Caki2 (cell line): ENCODE results near the gene HAGHL. TPM values are rescaled to one million over a fixed set of nuclear protein-coding genes. Genes with fewer than 3 reads are reported as not detected.
"Not testable (repeated sequence)": the region's sequence is repeated elsewhere in the genome, so short reads cannot be mapped to it uniquely, and the experiment has no call there.

ENCODE experiments used
- DNase-seq: peaks from one replicate; pipeline ENCODE4 v3.0.0-alpha.2; 2015; ENCODE audit warnings: low read depth
- in situ Hi-C: cut with HindIII; loops from 2 replicates; pipeline ENCODE4 v1.10.0; 2016; ENCODE audit warnings: low sequenced_read_pairs, low pct_unique_long_range_greater_than_20kb, mixed read lengths
- total RNA-seq: library from RNA; depleted of rRNA; stranded (reverse); fragments of >200 nt; shearing (Covaris generic); gene quantifications from 2 replicates; pipeline ENCODE4 v1.2.3, GENCODE V29; 2014; ENCODE audit warnings: low replicate concordance

HAGHL gene
- total RNA-seq, 1 experiment from 2014 or later, result 48.0 TPM

- in situ Hi-C loops, result no loop called here
These were observed 22.1 kb upstream of the HAGHL start for GRCh38 chr16:704552-705380.

DNA sequence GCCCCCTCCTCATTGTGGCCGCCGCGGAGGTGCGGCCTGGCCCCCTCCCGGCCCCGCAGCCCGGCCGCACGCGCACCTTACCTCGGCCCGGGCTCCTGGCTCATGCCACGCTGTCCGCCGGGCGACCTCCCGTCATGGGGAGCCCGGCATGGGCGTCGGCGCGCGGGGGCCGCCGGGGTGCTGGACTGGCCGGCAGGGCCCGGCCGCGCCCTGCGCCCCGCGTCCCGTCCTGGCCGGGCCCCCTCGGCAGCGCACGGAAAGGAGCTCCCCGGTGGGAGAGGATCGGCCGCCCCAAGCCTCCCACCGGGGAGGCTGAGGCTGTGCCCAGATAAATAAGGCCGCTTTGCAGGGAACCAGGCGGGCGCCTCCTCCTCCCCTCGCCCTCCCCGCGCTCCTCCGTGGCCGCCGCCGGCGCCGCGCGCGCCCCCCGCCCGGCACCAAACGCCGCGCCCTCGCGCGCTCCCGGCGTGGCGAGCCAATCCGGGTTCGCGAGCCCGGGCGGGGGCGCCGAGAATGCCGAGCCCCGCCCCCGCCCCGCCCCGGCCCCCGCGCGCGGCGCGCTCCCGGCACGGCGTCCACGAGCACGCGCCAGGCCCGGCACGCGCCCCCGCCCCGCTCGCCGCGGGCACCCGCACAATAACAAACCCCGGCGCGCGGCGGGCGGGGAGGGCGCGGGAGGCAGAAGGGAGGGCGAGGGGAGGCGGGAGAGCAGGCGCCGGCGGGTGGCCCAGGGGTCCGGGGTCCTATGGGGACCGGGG lies 21.3 kb upstream of the HAGHL start, which contains the start of gene FBXL16:
FBXL16 (minus strand) TSS at position 371 of the 758 bp plus-strand sequence. CDS start 8,396 bp downstream, outside the sequence.
- in situ Hi-C loops, result no loop called here
- DNase-seq, result peak; percentile 46

More at GRCh38 chr16:704552-705380, 22.1 kb upstream of the HAGHL start:
- DNase-seq, result no peak

DNA sequence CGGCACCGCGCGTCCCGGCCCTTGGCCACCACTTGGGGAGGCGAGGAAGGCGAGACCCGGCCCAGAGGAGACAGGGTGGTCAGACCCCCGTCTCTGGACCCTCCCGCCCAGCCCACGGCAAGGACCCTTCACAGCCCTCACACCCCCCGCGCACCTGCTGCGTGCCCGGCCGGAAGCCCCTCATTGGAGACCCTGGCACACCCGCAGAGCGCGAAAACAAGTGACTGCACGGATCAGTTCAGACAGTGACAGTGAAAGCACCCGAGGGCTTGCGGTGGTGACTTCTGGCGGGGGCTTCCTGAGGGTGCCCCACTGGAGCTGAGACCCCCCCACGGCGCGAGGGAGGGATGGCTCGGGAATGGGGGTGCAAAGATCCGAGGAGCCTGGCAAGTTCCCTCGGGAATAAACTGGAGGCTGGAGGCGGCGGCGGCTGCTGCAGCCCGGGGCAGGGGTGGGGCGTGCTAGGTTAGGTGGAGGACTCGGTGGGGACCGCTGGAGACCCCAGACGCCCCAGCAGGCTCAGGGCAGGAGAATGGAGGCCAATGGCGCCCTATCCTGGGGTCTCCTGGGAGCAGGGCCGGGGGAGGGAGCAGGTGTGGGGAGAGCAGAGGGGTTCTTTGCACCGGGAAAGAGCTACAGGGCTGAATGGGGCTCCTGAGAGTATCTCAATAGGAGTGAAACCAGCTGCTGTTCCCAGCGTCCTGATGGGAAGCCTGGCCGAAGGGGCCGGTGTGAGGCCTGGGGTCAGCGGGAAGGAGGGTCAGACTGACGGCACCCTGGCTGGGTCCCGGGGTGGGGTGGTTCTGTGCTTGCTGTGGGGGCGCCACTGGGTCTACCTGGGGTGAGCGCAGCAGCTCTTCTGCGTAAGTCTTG lies 20.5 kb upstream of the HAGHL start:
- in situ Hi-C loops, result no loop called here
- DNase-seq, result no peak

GRCh38 chr16:707062-707538 lies 19.8 kb upstream of the HAGHL start:
- DNase-seq, result no peak
- in situ Hi-C loops, result no loop called here

DNA sequence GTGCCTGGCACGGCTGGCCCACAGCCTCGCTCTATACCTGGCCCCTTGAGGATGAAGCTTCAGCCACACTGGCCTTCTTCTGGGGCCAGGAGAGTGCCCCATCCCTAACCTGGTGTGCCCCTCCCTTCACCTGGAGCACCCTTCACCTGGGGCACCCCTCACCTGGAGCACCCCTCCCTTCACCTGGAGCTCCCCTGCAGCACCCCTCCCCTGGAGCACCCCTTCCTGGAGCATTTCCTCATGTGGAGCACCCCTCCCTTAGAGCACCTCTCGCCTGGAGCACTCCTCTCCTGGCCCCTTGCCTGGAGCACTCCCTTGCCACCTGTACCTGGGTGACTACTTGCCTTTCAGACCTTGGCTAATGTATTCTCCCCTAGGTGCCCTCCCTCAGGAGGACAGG lies 18.9 kb upstream of the HAGHL start:
- in situ Hi-C loops, result no loop called here
- no peak for DNase-seq

DNA sequence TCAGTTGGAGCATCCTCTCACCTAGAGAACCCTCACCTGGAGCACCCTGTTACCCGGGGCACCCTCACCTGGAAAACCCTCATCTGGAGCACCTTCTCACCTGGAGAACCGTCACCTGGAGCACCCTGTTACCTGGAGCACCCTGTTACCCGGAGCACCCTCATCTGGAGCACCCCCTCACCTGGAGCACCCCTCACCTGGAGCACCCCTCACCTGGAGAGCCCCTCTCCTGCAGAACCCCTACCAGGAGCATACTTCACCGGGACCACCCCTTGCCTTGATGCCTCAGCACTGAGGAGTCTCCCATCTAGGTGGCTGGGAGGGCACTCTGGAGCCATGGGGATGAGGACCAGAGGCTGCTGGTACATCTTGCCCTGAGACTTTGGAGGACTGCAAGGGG lies 17.9 kb upstream of the HAGHL start:
- in situ Hi-C loops, result no loop called here
- DNase-seq, result no peak

DNA sequence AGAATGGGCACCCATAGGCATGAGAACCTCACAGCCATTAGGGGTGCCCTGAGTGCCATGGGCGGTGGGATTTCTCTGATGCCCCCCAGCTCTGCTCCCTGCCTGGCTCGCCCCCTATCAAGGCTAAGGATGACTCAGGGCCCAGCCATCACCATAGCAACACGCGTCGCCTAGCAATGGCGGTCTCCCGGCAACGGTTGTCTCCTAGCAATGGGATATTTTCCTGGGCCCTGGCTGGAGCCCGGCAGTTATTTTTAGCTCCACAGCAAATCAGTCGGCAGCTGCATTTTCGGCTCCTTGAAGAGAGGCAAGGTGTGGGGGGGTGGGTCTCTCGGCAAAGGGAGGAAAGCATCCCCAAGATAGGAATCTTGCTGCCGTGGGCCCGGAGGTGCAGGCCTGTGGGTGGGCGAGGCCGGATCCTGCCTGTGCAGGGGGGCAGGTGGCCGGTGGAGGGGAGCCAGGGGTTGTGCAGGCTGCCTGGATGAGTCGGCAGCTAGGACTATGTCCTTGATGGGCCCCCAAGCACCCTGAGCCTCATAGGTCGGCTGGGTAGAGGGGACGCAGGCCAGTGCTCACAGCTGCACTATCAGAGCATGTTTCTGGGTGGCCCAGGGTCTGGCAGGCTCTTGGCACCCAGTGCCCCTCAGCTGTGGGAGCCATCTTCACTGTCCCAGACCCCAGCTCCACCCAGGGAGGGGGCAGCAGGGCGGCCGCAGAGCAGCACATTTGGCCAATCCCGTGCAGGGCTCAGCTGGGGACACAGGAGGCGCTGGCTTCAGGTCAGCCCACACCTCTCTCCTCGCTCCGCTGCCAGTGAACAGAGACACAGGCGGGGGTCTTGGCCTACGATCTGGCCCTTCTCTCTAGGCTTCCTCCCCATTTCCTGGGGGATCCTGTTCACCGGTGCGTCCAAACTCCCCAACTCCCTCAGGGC lies 17.1 kb upstream of the HAGHL start:
- in situ Hi-C loops, result no loop called here
- peak; percentile 95 for DNase-seq

GRCh38 chr16:710500-711075 lies 16.3 kb upstream of the HAGHL start:
- in situ Hi-C loops, result no loop called here
- DNase-seq, result no peak

- DNase-seq, result no peak
- in situ Hi-C loops, result no loop called here
These were observed 15.8 kb upstream of the HAGHL start for GRCh38 chr16:711084-711483.

DNA sequence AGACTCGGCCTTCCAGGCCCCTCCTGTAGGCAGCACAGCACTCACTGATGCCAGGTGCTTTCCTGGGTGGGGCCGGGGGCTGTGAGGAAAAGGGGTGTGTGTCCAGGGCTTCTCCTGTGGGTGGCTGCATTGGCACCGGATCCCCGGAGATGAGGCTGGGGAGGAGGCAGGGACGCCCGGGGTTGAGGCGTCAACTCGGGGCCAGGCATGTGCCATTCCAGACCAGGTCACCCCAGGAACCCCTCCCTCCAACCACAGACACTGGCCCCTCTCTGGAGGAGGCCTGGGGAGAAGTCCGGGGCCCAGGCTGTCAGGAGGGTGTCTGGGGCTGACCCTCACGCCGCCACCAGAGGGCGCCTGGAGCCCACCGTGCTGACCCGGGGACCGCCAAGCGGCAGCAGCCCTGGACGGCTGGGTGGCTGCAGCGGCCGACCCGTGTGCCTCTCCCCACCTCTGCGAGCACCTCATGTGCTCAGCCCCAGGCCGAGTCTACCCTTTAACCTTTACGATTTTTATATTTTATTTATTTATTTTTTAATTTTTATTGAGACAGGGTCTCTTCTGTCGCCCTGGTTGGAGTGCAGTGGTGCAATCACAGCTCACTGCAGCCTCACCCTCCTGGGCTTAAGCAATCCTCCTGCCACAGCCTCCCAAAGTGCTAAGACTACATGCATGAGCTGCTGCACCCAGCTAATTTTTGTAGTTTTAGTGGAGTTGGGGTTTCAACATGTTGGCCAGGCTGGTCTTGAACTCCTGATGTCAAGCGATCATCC lies 15.2 kb upstream of the HAGHL start:
- DNase-seq, result peak; percentile 86
- in situ Hi-C loops, result no loop called here

DNA sequence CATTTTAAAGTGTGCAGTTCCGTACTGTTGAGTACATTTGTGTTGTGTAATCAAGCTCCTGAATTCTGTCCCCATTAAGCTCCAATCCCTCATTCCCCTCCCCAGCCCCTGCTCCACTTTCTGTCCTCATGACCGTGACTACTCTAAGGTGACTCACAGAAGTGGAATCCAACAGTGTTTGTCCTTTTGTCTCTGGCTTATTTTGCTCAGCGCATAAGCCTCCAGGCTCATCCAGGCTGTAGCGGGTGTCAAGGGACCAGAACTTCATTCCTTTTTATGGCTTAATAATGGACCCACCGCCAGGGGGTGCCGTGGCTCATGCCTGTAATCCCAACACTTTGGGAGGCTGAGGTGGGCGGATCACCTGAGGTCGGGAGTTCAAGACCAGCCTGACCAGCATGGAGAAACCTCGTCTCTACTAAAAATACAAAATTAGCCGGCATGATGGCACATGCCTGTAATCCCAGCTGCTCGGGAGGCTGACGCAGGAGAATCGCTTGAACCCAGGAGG lies 14.1 kb upstream of the HAGHL start:
- in situ Hi-C loops, result not testable (repeated sequence)
- peak; percentile 99 for DNase-seq

DNA sequence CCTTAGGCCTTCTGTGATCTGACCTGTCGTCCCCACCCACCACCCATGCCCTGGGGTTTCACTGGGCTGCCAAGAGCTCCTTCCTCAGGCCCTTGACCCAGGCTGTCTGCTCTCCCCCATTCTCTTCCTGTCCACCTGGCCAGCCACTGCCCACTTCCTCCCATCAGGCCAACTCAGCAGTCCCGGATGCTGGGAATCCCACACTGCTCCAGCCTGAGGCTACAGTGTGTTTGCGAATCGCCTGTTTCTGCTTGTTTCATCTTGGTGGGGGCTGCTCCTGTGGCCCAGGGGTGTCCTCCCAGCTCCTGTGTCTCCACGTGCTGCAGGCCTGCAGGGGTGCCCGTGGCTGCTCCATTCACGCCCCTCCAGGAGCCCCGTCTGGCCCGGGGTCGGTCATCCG lies 12.8 kb upstream of the HAGHL start:
- peak; percentile 82 for DNase-seq
- in situ Hi-C loops, result no loop called here

DNA sequence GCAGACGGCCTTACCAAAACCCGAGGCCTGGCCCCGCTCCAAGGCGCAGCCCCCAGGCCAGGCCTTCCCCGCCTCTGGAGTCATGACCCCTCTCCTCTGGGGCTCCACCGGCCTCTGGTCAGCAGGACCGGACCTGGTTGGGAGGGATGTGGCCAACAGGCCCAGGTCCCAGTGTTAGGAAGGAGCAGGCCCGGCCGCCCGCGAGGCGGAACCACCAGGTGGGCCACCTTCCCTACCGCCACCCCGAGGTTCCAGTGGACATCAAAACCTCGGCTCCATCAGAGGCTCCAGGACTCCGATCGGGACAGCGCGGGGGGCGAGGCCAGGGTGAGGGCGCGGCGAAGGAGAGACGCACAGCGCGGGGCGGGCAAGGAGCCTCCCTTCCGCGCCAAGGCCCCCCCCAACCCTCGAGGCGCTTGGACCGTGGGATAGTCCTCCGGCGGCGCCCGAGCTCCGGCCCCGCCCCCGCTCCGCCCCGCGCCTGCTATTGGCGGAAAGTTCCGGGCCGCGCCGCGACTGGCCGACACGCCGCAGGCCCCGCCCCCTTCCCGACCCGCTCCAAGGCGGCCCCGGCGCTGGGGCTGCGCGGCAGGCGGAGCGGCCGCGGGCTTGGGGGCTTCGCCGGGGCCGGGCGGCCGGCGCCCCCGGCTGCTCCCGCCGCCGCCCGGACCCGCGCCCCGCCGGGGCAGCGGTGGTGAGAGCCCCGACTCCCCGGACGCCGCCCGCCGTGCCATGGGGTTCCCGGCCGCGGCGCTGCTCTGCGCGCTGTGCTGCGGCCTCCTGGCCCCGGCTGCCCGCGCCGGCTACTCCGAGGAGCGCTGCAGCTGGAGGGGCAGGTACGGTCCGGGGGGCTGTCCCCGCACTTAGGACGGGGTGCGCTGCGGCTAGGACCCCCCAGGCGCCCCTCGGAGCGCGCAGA lies 12.1 kb upstream of the HAGHL start, which contains the start of gene METRN:
METRN (plus strand) TSS at position 561 of the 919 bp plus-strand sequence; CDS start at position 733, 172 bp downstream.
- peak; percentile 95 for DNase-seq
- in situ Hi-C loops, result no loop called here

GRCh38 chr16:715477-716199 lies 11.3 kb upstream of the HAGHL start:
- peak; percentile 59 for DNase-seq
- in situ Hi-C loops, result no loop called here

- DNase-seq, result peak; percentile 83
- in situ Hi-C loops, result no loop called here
These were observed 10.7 kb upstream of the HAGHL start for GRCh38 chr16:716200-716568.
